ENCODE data around the gene TPGS2. TPM values are rescaled to one million over a fixed set of nuclear protein-coding genes. Genes with fewer than 3 reads are reported as not detected.

The TPGS2 gene, protein sequence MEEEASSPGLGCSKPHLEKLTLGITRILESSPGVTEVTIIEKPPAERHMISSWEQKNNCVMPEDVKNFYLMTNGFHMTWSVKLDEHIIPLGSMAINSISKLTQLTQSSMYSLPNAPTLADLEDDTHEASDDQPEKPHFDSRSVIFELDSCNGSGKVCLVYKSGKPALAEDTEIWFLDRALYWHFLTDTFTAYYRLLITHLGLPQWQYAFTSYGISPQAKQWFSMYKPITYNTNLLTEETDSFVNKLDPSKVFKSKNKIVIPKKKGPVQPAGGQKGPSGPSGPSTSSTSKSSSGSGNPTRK
- 98.5 and 107 TPM in 2 replicates for total RNA-seq

DNA sequence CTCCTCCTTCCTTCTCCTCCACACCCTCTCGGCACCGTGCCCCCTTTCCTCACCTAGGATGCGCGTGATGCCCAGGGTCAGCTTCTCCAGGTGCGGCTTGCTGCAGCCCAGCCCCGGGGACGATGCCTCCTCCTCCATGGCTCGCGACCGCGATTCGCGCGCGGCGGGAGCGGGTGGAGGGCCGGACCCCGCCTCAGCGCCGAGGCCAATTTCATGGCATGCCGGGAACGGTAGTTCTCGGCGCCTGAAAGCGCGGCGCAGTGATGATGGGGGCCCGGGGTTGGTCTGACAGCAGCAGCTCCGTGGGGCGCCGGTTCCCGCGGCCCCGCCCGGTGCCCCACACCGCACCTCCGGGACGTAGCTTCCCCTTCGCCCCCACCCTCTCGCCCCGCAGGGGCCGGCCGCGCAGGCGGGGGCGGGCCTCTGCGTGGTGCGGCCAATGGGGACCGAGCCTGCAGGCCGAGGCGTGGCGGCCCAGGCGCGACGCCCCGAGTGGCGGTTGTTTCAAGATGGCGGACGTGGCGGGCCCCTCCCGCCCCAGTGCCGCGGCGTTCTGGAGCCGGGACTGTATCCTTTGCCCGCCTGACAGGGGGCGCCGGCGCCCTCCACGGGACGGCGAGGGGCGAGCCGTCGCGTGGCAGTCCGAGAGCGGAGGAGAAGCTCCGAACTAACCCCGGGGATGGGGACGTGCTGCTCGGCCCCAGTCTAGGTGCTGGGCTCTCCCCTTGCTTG is at the start of gene TPGS2, which contains the start of gene KIAA1328:
TPGS2 (minus strand) TSS at position 373 of the 732 bp plus-strand sequence; CDS start at position 138, 235 bp downstream.
KIAA1328 (plus strand) TSS at position 498 of the 732 bp plus-strand sequence; CDS start at position 510, 12 bp downstream.

Other genes starting within 250 kb of the TPGS2 start
- gene KIAA1328, start 125 bp upstream of the TPGS2 start, total RNA-seq, result 3.9 and 4.5 TPM in 2 replicates

Data from tracheal epithelial cell (primary cell).